Activated naive CD4-positive, alpha-beta T cell treated with anti-CD3 and anti-CD28 coated beads, Interleukin-2, amount 10 ng/mL, durations not matched to agents 7 days and 5 days (primary cell): ENCODE data around the gene ZNF273.
"Not testable (repeated sequence)": the region's sequence is repeated elsewhere in the genome, so short reads cannot be mapped to it uniquely, and the experiment has no call there.

ENCODE experiments used
- CTCF ChIA-PET: fragments of 350-600 bp; sonication (Branson Sonifier 250); formaldehyde crosslinking; loops from one replicate; lab custom pipeline; 2021; ENCODE audit warnings: antibody characterized with exemption; lab: Charles Lee
- DNase-seq: peaks from one replicate; pipeline ENCODE4 v3.0.0-alpha.2; 2020
- H3K27ac Mint-ChIP-seq: one replicate; pipeline ENCODE4 v1.8.0; 2021; ENCODE audit warnings: mild to moderate bottlenecking, moderate library complexity, mixed read lengths
- H3K27me3 Mint-ChIP-seq: one replicate; pipeline ENCODE4 v1.8.0; 2021; ENCODE audit warnings: mild to moderate bottlenecking, mixed read lengths
- H3K36me3 Mint-ChIP-seq: one replicate; pipeline ENCODE4 v1.8.0; 2021; ENCODE audit warnings: mixed read lengths
- H3K4me1 Mint-ChIP-seq: one replicate; pipeline ENCODE4 v1.8.0; 2021; ENCODE audit warnings: mixed read lengths
- H3K4me3 Mint-ChIP-seq: one replicate; pipeline ENCODE4 v1.8.0; 2021; ENCODE audit warnings: mild to moderate bottlenecking, moderate library complexity, mixed read lengths
- H3K9me3 Mint-ChIP-seq: one replicate; pipeline ENCODE4 v1.8.0; 2021; ENCODE audit warnings: mixed read lengths

The ZNF273 gene

GRCh38 chr7:64890761-64891362, 12.2 kb upstream of the ZNF273 start:
- no peak for DNase-seq
- Mint-ChIP-seq H3K36me3 (peaks cover 2% of the 10 kb centered on the region), H3K27ac (no peak overlapping the region), H3K4me3 (no peak overlapping the region), H3K4me1 (peaks cover 10% of the 10 kb centered on the region), H3K27me3 (peaks cover 69% of the 10 kb centered on the region), H3K9me3 (no peaks in the 10 kb centered on the region)
- CTCF ChIA-PET, result interaction anchor here (1.5 kb wide), 1 partner anchor 55 kb away, joined by 3 read pairs; no protein-coding TSS in a partner anchor

DNA sequence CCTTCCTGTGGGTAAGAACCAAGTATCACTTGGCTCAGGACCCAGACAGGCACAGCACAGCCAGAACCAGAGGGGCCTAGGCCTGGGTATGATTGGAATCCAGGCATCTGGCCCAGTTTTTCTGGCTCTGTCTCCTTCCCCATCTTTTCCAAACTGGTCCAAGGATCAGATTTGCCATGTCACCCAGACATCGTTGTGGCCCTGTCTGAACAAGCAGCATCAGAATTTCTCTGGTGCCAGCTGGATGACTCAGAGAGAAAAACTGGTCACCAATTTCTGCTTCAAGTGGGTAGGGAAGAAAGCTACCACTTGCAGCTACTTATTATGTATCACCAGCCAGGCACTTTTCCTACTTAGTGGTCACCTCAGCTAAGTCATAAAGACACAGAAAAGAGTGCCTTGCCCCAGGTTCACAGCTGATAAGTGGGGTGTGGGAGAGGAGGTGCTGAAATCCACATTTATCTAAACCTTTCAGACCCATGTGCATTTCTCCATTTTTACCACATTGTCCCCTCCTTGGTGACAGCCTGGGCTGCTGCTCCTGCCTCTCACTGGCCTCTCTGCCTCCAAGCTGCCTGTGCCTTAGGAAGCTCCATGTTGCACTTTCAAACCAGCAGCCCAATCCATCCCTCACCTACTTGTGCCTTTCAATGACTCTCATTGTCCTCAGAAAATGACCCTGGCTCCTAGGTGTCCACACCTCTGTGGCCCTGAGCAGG, 11.6 kb upstream of the ZNF273 start:
- CTCF ChIA-PET, result interaction anchor here (1.5 kb wide), 1 partner anchor 55 kb away, joined by 3 read pairs; no protein-coding TSS in a partner anchor
- Mint-ChIP-seq H3K27me3 (peaks cover 64% of the 10 kb centered on the region), H3K4me1 (peaks cover 10% of the 10 kb centered on the region)
- not testable (repeated sequence) for H3K9me3 Mint-ChIP-seq, H3K36me3 Mint-ChIP-seq, H3K27ac Mint-ChIP-seq, H3K4me3 Mint-ChIP-seq, DNase-seq

GRCh38 chr7:64892116-64892515, 11.0 kb upstream of the ZNF273 start:
- Mint-ChIP-seq H3K9me3 (no peaks in the 10 kb centered on the region), H3K27ac (no peak overlapping the region), H3K36me3 (peaks cover 2% of the 10 kb centered on the region), H3K4me3 (no peak overlapping the region), H3K27me3 (peaks cover 58% of the 10 kb centered on the region), H3K4me1 (peaks cover 10% of the 10 kb centered on the region)
- CTCF ChIA-PET, result no interaction called here
- DNase-seq, result no peak

DNA sequence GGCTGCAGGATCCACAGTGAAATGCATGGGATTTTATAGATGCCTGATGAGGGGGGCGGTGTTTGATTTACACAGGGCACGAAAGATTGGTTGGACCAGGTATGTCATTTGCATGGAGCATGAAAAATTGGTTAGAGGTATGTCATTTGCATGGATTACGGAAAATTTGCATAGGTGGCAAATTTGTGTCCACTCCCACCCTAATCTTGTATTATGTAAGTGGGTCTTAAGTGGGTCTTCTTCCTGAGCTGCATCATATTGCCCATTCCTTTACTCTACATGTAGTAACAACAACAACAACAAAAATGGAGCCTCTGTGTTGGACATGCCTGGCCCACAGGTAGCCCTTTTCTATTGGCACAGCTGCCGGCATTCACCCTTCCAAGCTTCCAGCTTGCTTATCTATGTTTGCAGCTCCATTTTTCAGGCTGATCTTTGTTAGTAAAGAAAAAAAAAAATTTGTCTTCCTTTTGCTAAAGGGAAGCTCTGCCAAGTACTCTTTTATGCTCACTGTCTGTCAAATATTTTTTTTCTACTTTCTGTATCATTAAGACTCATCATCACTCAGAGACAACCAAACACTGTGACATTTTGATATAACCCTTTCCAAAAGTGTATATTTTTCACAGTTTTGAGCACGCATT, 10.3 kb upstream of the ZNF273 start:
- DNase-seq, result no peak
- Mint-ChIP-seq H3K27ac (no peak overlapping the region), H3K4me1 (peaks cover 10% of the 10 kb centered on the region), H3K36me3 (peaks cover 2% of the 10 kb centered on the region), H3K27me3 (peaks cover 52% of the 10 kb centered on the region), H3K9me3 (no peaks in the 10 kb centered on the region), H3K4me3 (no peak overlapping the region)
- CTCF ChIA-PET, result no interaction called here

DNA sequence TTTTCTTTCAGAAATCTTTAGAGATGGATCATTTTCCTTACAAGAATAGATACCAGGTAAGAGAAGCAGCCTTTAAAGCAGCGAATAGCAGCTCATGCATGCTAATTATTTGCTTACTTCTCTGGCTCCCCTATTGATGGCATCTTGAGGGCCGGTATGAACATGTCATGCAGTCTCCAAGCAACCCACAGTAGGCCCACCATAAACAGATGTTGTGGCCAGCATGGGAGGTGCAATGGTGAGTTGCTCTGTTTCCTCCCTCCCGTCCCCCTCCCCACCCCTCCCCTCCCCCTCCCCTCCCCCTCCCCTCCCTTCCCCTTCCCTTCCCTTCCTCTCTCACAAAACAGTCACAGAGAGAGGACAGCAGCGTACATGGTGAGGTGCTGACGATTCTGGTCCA, 9.7 kb upstream of the ZNF273 start:
- H3K36me3 Mint-ChIP-seq, result no peaks in the 10 kb centered on the region
- CTCF ChIA-PET, result no interaction called here

GRCh38 chr7:64902461-64902805, 640 bp upstream of the ZNF273 start:
- peaks cover 38% of the 10 kb centered on the region for H3K4me1 Mint-ChIP-seq
- H3K4me3 Mint-ChIP-seq, result peak overlapping the region; percentile 96
- peak overlapping the region; percentile 96 for H3K27ac Mint-ChIP-seq
- DNase-seq, H3K9me3 Mint-ChIP-seq, H3K27me3 Mint-ChIP-seq: not testable (repeated sequence)
- CTCF ChIA-PET, result interaction anchor here (1.0 to 3.3 kb wide), 2 partner anchors 15 to 236 kb away, joined by 3 to 9 read pairs; partner anchors contain the start of gene ZNF107
- peaks cover 20% of the 10 kb centered on the region for H3K36me3 Mint-ChIP-seq

More for the DNA sequence above, 9.7 kb upstream of the ZNF273 start:
- H3K27me3 Mint-ChIP-seq, result peaks cover 46% of the 10 kb centered on the region
- peaks cover 5% of the 10 kb centered on the region for H3K4me1 Mint-ChIP-seq
- H3K27ac Mint-ChIP-seq, result no peak overlapping the region
- H3K9me3 Mint-ChIP-seq, result no peaks in the 10 kb centered on the region
- H3K4me3 Mint-ChIP-seq, result no peak overlapping the region
- no peak for DNase-seq

DNA sequence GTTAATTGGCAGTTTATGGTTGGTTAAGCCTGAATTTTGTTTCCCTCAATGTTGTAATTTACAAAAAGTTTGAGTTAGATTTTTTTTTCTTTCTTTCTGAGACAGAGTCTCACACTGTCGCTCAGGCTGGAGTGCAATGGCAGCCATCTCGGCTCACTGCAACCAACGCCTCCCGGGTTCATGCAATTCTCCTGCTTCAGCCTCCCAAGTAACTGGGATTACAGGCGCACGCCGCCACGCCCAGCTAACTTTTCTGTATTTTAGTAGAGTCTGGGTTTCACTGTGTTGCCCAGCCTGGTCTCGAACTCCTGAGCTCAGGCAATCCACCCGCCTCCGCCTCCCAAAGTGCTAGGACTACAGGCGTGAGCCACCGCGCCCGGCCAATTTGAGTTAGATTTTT, 935 bp downstream of the ZNF273 start:
- Mint-ChIP-seq H3K4me3 (peak overlapping the region; percentile 96), H3K27ac (peak overlapping the region; percentile 96), H3K9me3 (peaks cover 14% of the 10 kb centered on the region), H3K27me3 (no peaks in the 10 kb centered on the region), H3K4me1 (peaks cover 43% of the 10 kb centered on the region), H3K36me3 (peaks cover 31% of the 10 kb centered on the region)
- CTCF ChIA-PET, result no interaction called here
- DNase-seq, result no peak

- Mint-ChIP-seq H3K4me1 (peaks cover 43% of the 10 kb centered on the region), H3K36me3 (peaks cover 41% of the 10 kb centered on the region), H3K27ac (no peak overlapping the region)
Observed at GRCh38 chr7:64905133-64905532, 2.1 kb downstream of the ZNF273 start.

GRCh38 chr7:64905547-64905946, 2.5 kb downstream of the ZNF273 start:
- Mint-ChIP-seq H3K27ac (no peak overlapping the region), H3K4me3 (no peak overlapping the region), H3K4me1 (peaks cover 43% of the 10 kb centered on the region), H3K36me3 (peaks cover 42% of the 10 kb centered on the region), H3K27me3 (no peaks in the 10 kb centered on the region), H3K9me3 (peaks cover 16% of the 10 kb centered on the region)
- CTCF ChIA-PET, result no interaction called here
- no peak for DNase-seq

More at GRCh38 chr7:64905133-64905532, 2.1 kb downstream of the ZNF273 start:
- CTCF ChIA-PET, result no interaction called here
- Mint-ChIP-seq H3K4me3 (no peak overlapping the region), H3K27me3 (no peaks in the 10 kb centered on the region), H3K9me3 (peaks cover 16% of the 10 kb centered on the region)
- no peak for DNase-seq

DNA sequence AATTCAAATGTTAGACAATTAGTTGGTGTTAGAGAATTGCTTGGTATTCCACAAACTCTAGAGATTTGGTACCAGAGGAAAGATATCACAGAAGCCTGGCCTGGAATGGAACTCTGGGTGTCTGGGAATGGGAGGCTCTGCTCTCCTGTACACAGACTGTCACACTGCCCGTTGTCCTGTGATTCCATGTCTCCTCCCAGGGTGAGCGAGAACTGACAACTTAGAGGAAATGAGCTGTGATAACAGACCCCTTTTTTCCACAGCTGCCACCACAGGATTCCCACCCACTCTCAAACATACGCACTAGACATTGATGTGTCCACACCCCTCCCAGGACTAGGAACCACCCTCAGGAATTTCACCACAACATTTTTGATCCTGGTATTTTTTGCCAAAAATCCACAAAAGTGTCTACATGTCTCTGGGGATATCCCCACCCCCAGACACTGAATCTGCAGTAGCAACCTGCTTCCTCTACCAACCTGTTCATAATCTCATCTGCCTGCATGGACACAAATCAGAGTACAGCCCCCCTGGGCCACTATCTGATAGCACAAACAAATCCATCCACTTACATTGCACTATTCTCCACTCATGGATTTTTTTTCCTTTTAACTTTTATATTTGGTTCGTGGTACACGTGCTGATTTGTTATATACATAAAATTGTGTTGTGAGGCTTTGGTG, 4.7 kb downstream of the ZNF273 start:
- peaks cover 22% of the 10 kb centered on the region for H3K9me3 Mint-ChIP-seq
- CTCF ChIA-PET, result no interaction called here
- H3K36me3 Mint-ChIP-seq, result peaks cover 51% of the 10 kb centered on the region
- H3K4me1 Mint-ChIP-seq, result peaks cover 38% of the 10 kb centered on the region
- DNase-seq, result no peak
- no peaks in the 10 kb centered on the region for H3K27me3 Mint-ChIP-seq
- H3K27ac Mint-ChIP-seq, result no peak overlapping the region
- H3K4me3 Mint-ChIP-seq, result no peak overlapping the region

- Mint-ChIP-seq H3K4me3 (no peak overlapping the region), H3K9me3 (peaks cover 24% of the 10 kb centered on the region), H3K27ac (no peak overlapping the region), H3K36me3 (peaks cover 56% of the 10 kb centered on the region), H3K4me1 (peaks cover 34% of the 10 kb centered on the region), H3K27me3 (no peaks in the 10 kb centered on the region)
- CTCF ChIA-PET, result interaction anchor here (0.6 kb wide), 1 partner anchor 12 kb away, joined by 4 read pairs; no protein-coding TSS in a partner anchor
- DNase-seq, result no peak
Observed at GRCh38 chr7:64908358-64908757, 5.3 kb downstream of the ZNF273 start.

DNA sequence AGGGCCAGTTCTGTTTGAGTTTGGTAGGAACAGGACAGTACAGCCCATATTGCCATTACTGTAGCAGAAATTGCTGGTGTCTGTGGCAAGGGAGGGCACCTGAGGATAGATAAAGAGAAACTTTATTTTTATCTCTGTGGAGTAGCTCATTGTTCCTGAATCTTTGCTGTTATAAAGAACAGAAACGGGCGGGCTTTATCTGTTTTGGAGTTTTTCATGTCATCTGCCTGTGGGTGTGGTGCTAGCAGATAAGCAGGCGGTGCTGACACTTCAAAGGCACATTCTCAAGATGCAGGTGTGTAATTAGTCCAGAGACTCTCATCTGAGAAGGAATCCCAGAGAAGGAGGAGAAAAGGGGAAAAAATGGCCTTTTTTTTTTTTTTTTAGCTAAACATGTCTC, 11.5 kb downstream of the ZNF273 start:
- Mint-ChIP-seq H3K27ac (no peak overlapping the region), H3K9me3 (peaks cover 28% of the 10 kb centered on the region), H3K27me3 (no peaks in the 10 kb centered on the region), H3K4me1 (no peaks in the 10 kb centered on the region), H3K4me3 (no peak overlapping the region), H3K36me3 (peaks cover 60% of the 10 kb centered on the region)
- CTCF ChIA-PET, result interaction anchor here (0.6 kb wide), 1 partner anchor 427 kb away, joined by 3 read pairs; no protein-coding TSS in a partner anchor
- DNase-seq, result no peak

GRCh38 chr7:64915301-64915700, 12.2 kb downstream of the ZNF273 start:
- H3K4me3 Mint-ChIP-seq, H3K27ac Mint-ChIP-seq, H3K4me1 Mint-ChIP-seq, DNase-seq, CTCF ChIA-PET, H3K27me3 Mint-ChIP-seq: not testable (repeated sequence)
- peaks cover 32% of the 10 kb centered on the region for H3K9me3 Mint-ChIP-seq
- H3K36me3 Mint-ChIP-seq, result peaks cover 61% of the 10 kb centered on the region
